Fibroblast of villous mesenchyme (primary cell): ENCODE measurements around the gene COLEC11. TPM values are rescaled to one million over a fixed set of nuclear protein-coding genes. Genes with fewer than 3 reads are reported as not detected.

Experiments
- DNase-seq: peaks from one replicate; pipeline ENCODE4 v3.0.0-alpha.2; 2010; ENCODE audit warnings: low read depth
- H3K4me3 ChIP-seq: 2 replicates; pipeline ENCODE4 v1.5.1; 2011; ENCODE audit warnings: low read depth, mild to moderate bottlenecking, low read length
- CTCF ChIP-seq: IDR thresholded peaks from 2 replicates; pipeline ENCODE4 v1.5.1; 2012; ENCODE audit warnings: low read depth, mild to moderate bottlenecking, low read length; ENCODE audit not compliant: insufficient read depth
- total RNA-seq: library from RNA; depleted of rRNA; stranded (reverse); fragments of >200 nt; gene quantifications from 2 replicates; pipeline ENCODE4 v1.2.3, GENCODE V29; 2012

COLEC11 gene
- total RNA-seq, 1 donor = 0.43 TPM

GRCh38 chr2:3647246-3647645, 52.3 kb downstream of the COLEC11 start:
- no peak overlapping the region for H3K4me3 ChIP-seq
- DNase-seq = no peak
- no peak for TF ChIP-seq CTCF

GRCh38 chr2:3647831-3648651, 53.1 kb downstream of the COLEC11 start:
- no peak overlapping the region for H3K4me3 ChIP-seq
- no peak for DNase-seq
- TF ChIP-seq CTCF = no peak

- TF ChIP-seq CTCF = no peak
- DNase-seq = no peak
These were observed 53.8 kb downstream of the COLEC11 start for GRCh38 chr2:3648652-3649177.

GRCh38 chr2:3649581-3649980, 54.7 kb downstream of the COLEC11 start:
- H3K4me3 ChIP-seq = no peak overlapping the region
- no peak for TF ChIP-seq CTCF
- no peak for DNase-seq

More at GRCh38 chr2:3648652-3649177, 53.8 kb downstream of the COLEC11 start:
- H3K4me3 ChIP-seq = no peak overlapping the region

GRCh38 chr2:3650140-3650920, 55.4 kb downstream of the COLEC11 start:
- TF ChIP-seq CTCF = no peak
- no peak overlapping the region for H3K4me3 ChIP-seq
- no peak for DNase-seq

GRCh38 chr2:3651691-3652648, 57.1 kb downstream of the COLEC11 start:
- H3K4me3 ChIP-seq = peak overlapping the region; percentile 2
- peak; percentile 29 for DNase-seq
- TF ChIP-seq CTCF = no peak
